Right ventricle myocardium inferior (tissue), 1 donor: ENCODE results near the gene MAGEF1. TPM values are rescaled to one million over a fixed set of nuclear protein-coding genes. Genes with fewer than 3 reads are reported as not detected.

ENCODE experiments used
- ATAC-seq: fragments of 200-7000 bp; cut with Tn5 transposase; one replicate; pipeline ENCODE4 v1.9.1; 2020; ENCODE audit warnings: mild to moderate bottlenecking, moderate library complexity
- DNase-seq: peaks from one replicate; pipeline ENCODE4 v3.0.0; 2021; ENCODE audit errors: missing footprints
- intact Hi-C: fragments of 100-400 bp; cut with DNase I; formaldehyde crosslinking; loops from one replicate; pipeline ENCODE4 v1.11.0; 2022
- total RNA-seq: library from RNA; stranded (reverse); fragmentation: NEBNext Ultra II Directional; extraction: Animal tissue kit (Norgen Biotek cat#: 25700); gene quantifications from one replicate; pipeline ENCODE4 v1.2.1, GENCODE V29; 2021
- donor health status: DM: no; HTN: yes; CAD: no; lungs with severe emphysema.

Gene MAGEF1
- total RNA-seq, 1 donor from 2014 or later, result 31.3 TPM

- intact Hi-C loops, result no loop called here
- ATAC-seq (no peak), DNase-seq (no peak)
These were observed 8.2 kb downstream of the MAGEF1 start for GRCh38 chr3:184703657-184704056.

GRCh38 chr3:184700759-184701158, 11.1 kb downstream of the MAGEF1 start:
- intact Hi-C loops, result no loop called here
- ATAC-seq, result no peak
- no peak for DNase-seq

- no peak for ATAC-seq
- DNase-seq, result no peak
- intact Hi-C loops, result no loop called here
These were observed 14.0 kb downstream of the MAGEF1 start for GRCh38 chr3:184697845-184698244.

- intact Hi-C loops, result no loop called here
- no peak for DNase-seq
- no peak for ATAC-seq
These were observed 15.2 kb downstream of the MAGEF1 start for GRCh38 chr3:184696697-184697096.

GRCh38 chr3:184694716-184695115, 17.1 kb downstream of the MAGEF1 start:
- intact Hi-C loops, result no loop called here
- ATAC-seq (no peak), DNase-seq (no peak)

- DNase-seq (no peak), ATAC-seq (no peak)
- intact Hi-C loops, result no loop called here
These were observed 17.7 kb downstream of the MAGEF1 start for GRCh38 chr3:184694133-184694665.

- ATAC-seq, result no peak
- DNase-seq, result no peak
- intact Hi-C loops, result no loop called here
These were observed 18.6 kb downstream of the MAGEF1 start for GRCh38 chr3:184693011-184693975.

- no peak for DNase-seq
- intact Hi-C loops, result no loop called here
These were observed 20.2 kb downstream of the MAGEF1 start for GRCh38 chr3:184691397-184692231.

GRCh38 chr3:184690192-184690883, 21.5 kb downstream of the MAGEF1 start:
- intact Hi-C loops, result no loop called here
- ATAC-seq, result no peak
- no peak for DNase-seq

More at GRCh38 chr3:184691397-184692231, 20.2 kb downstream of the MAGEF1 start:
- peak; percentile 42 for ATAC-seq

- ATAC-seq (no peak), DNase-seq (no peak)
- intact Hi-C loops, result no loop called here
These were observed 23.0 kb downstream of the MAGEF1 start for GRCh38 chr3:184688882-184689271.

- peak; percentile 58 for ATAC-seq
- intact Hi-C loops, result no loop called here
- no peak for DNase-seq
These were observed 23.5 kb downstream of the MAGEF1 start for GRCh38 chr3:184688251-184688881.

- DNase-seq, result peak; percentile 80
- ATAC-seq, result peak; percentile 34
- intact Hi-C loops, result no loop called here
These were observed 24.4 kb downstream of the MAGEF1 start for GRCh38 chr3:184687363-184688015.

- ATAC-seq (no peak), DNase-seq (no peak)
- intact Hi-C loops, result no loop called here
These were observed 26.2 kb downstream of the MAGEF1 start for GRCh38 chr3:184685646-184686045.

GRCh38 chr3:184685055-184685454, 26.8 kb downstream of the MAGEF1 start:
- DNase-seq, result no peak
- no peak for ATAC-seq
- intact Hi-C loops, result no loop called here

GRCh38 chr3:184683900-184684560, 27.8 kb downstream of the MAGEF1 start:
- no peak for DNase-seq
- intact Hi-C loops, result no loop called here
- ATAC-seq, result no peak

GRCh38 chr3:184683234-184683633, 28.6 kb downstream of the MAGEF1 start:
- no peak for DNase-seq
- intact Hi-C loops, result no loop called here
- no peak for ATAC-seq

- ATAC-seq (no peak), DNase-seq (no peak)
- intact Hi-C loops, result no loop called here
These were observed 29.2 kb downstream of the MAGEF1 start for GRCh38 chr3:184682671-184683070.
